ENCODE measurements around the gene CCDC158.
"Not testable (repeated sequence)": the region's sequence is repeated elsewhere in the genome, so short reads cannot be mapped to it uniquely, and the experiment has no call there.

CCDC158 gene

GRCh38 chr4:76363556-76364290 is 57.2 kb downstream of the CCDC158 start:
- no peak for DNase-seq (ENCODE audit: low read depth)
- no peak overlapping the region for H3K4me3 ChIP-seq (ENCODE audit: low read depth, low read length)
- no peak for TF ChIP-seq CTCF (IDR thresholded peaks at IDR 0.05; ENCODE audit: control insufficient read depth, extremely low read depth, insufficient read depth)

- no peak overlapping the region for H3K4me3 ChIP-seq (ENCODE audit: low read depth, low read length)
- no peak for TF ChIP-seq CTCF (IDR thresholded peaks at IDR 0.05; ENCODE audit: control insufficient read depth, extremely low read depth, insufficient read depth)
- DNase-seq (ENCODE audit: low read depth): no peak
These were observed 59.1 kb downstream of the CCDC158 start for GRCh38 chr4:76361689-76362412.

GRCh38 chr4:76359881-76360466 is 61.0 kb downstream of the CCDC158 start:
- DNase-seq (ENCODE audit: low read depth); H3K4me3 ChIP-seq (ENCODE audit: low read depth, low read length): not testable (repeated sequence)

GRCh38 chr4:76357981-76358380 is 63.0 kb downstream of the CCDC158 start:
- no peak for TF ChIP-seq CTCF (IDR thresholded peaks at IDR 0.05; ENCODE audit: control insufficient read depth, extremely low read depth, insufficient read depth)
- DNase-seq (ENCODE audit: low read depth): no peak
- no peak overlapping the region for H3K4me3 ChIP-seq (ENCODE audit: low read depth, low read length)

- no peak overlapping the region for H3K4me3 ChIP-seq (ENCODE audit: low read depth, low read length)
- no peak for TF ChIP-seq CTCF (IDR thresholded peaks at IDR 0.05; ENCODE audit: control insufficient read depth, extremely low read depth, insufficient read depth)
- DNase-seq (ENCODE audit: low read depth): no peak
These were observed 66.1 kb downstream of the CCDC158 start for GRCh38 chr4:76354517-76355473.

GRCh38 chr4:76342803-76343202 is 78.1 kb downstream of the CCDC158 start:
- H3K4me3 ChIP-seq (ENCODE audit: low read depth, low read length): no peak overlapping the region
- no peak for TF ChIP-seq CTCF (IDR thresholded peaks at IDR 0.05; ENCODE audit: control insufficient read depth, extremely low read depth, insufficient read depth)
- no peak for DNase-seq (ENCODE audit: low read depth)

All from LNCaP clone FGC (cell line).